Sigmoid colon (tissue), 7 donors: Measurements from ENCODE around the gene KL. TPM values are rescaled to one million over a fixed set of nuclear protein-coding genes. Genes with fewer than 3 reads are reported as not detected.

ENCODE experiments used
- DNase-seq: peaks from one replicate; pipeline ENCODE4 v3.0.0-alpha.2; 2019
- H3K27ac ChIP-seq, 4 donors: fragments of 200-600 bp; sonication (generic); one replicate each; pipeline ENCODE4 v1.5.1; 2016 to 2019; ENCODE audit warnings: mild to moderate bottlenecking in 1 of 4
- H3K27me3 ChIP-seq, 3 donors: fragments of 200-600 bp; sonication (generic); one replicate each; pipeline ENCODE4 v1.5.1; 2019; ENCODE audit warnings: mild to moderate bottlenecking in 1 of 3
- H3K36me3 ChIP-seq, 4 donors: fragments of 200-600 bp; sonication (generic); one replicate each; pipeline ENCODE4 v1.5.1; 2016 to 2019
- H3K4me1 ChIP-seq, 4 donors: fragments of 200-600 bp; sonication (generic); one replicate each; pipeline ENCODE4 v1.5.1; 2017 to 2019
- H3K4me3 ChIP-seq, 4 donors: fragments of 200-600 bp; sonication (generic); one replicate each; pipeline ENCODE4 v1.5.1; 2017 to 2019; ENCODE audit warnings: mild to moderate bottlenecking in 2 of 4, moderate library complexity in 1 of 4
- H3K9me3 ChIP-seq, 4 donors: fragments of 200-600 bp in 3 of 4; sonication (generic) in 3 of 4; one replicate each; pipeline versions ENCODE4 v1.5.1 to v1.6.1; 2013 to 2019
- CTCF ChIP-seq, 4 experiments: fragments of 450-650 bp in 3 of 4; fragments of 200-600 bp in 1 of 4; IDR thresholded peaks; one replicate each; pipeline ENCODE4 v1.5.1; 2016 to 2019; ENCODE audit warnings: antibody characterized with exemption in 4 of 4, mild to moderate bottlenecking in 3 of 4, moderate library complexity in 2 of 4
- EP300 ChIP-seq, 4 donors: sonication (generic); formaldehyde crosslinking; IDR thresholded peaks; one replicate each; pipeline ENCODE4 v1.6.1; 2017; ENCODE audit warnings: antibody characterized with exemption in 4 of 4
- POLR2A ChIP-seq, 2 donors: fragments of 450-650 bp; IDR thresholded peaks; one replicate each; pipeline ENCODE4 v1.6.1; 2016; ENCODE audit warnings: antibody characterized with exemption in 2 of 2, mild to moderate bottlenecking in 2 of 2, moderate library complexity in 2 of 2
- POLR2AphosphoS5 ChIP-seq, 4 donors: sonication (generic); formaldehyde crosslinking; IDR thresholded peaks; one replicate each; pipeline ENCODE4 v1.6.1; 2017; ENCODE audit warnings: antibody characterized with exemption in 4 of 4
- WGBS, 2 donors: extraction: QIAGEN DNeasy Blood & Tissue Kit; methylation state at CpG; one replicate each; pipeline ENCODE4 v1.1.7; 2013; 5-methylcytosine and 5-hydroxymethylcytosine counted together
- intact Hi-C: fragments of 100-400 bp; cut with DNase I; formaldehyde crosslinking; loops from one replicate; pipeline ENCODE4 v1.15.1; 2023
- polyA plus RNA-seq, 3 donors: library from polyadenylated mRNA; stranded (reverse); fragments of 200-250 nt; gene quantifications; one replicate each; pipeline ENCODE4 v1.2.3, GENCODE V29; 2013
- total RNA-seq, 4 donors: library from RNA; depleted of rRNA; stranded (reverse); fragments of >200 nt; gene quantifications; one replicate each; pipeline ENCODE4 v1.1.0, GENCODE V29; 2016
- donor health status: healthy with polysubstance abuse.
- donor health status: Bipolar disorder and iron deficiency.
- donor health status: healthy.

KL gene
- total and polyA plus RNA-seq, 7 donors: 0.23 to 6.4 (median 3.8) TPM

GRCh38 chr13:33031277-33031676 is 15.1 kb downstream of the KL start:
- TF ChIP-seq POLR2A (IDR thresholded peaks at IDR 0.05) (no peak), EP300 (IDR thresholded peaks at IDR 0.05) (no peak), POLR2AphosphoS5 (IDR thresholded peaks at IDR 0.05) (no peak), CTCF (IDR thresholded peaks at IDR 0.05) (no peak)
- no peaks in the 10 kb centered on the region for H3K27me3 ChIP-seq
- H3K4me3 ChIP-seq: no peak overlapping the region
- no peak overlapping the region for H3K27ac ChIP-seq
- H3K9me3 ChIP-seq: no peaks in the 10 kb centered on the region
- H3K36me3 ChIP-seq: no peaks in the 10 kb centered on the region
- DNase-seq: no peak
- WGBS, 2 donors: 86 to 91% methylated on average over 4 of the region's 4 CpGs
- intact Hi-C loops: no loop called here
- H3K4me1 ChIP-seq: peaks cover 0 to 8% (median 0%) of the 10 kb centered on the region in 4 donors

GRCh38 chr13:33032037-33032625 is 15.9 kb downstream of the KL start:
- no peak overlapping the region for H3K27ac ChIP-seq
- H3K27me3 ChIP-seq: no peaks in the 10 kb centered on the region
- WGBS, 2 donors: 81 to 84% methylated on average over 12 of the region's 12 CpGs
- H3K9me3 ChIP-seq: no peaks in the 10 kb centered on the region
- H3K4me1 ChIP-seq: peaks cover 0 to 8% (median 0%) of the 10 kb centered on the region in 4 donors
- no peaks in the 10 kb centered on the region for H3K36me3 ChIP-seq
- intact Hi-C loops: no loop called here
- TF ChIP-seq POLR2A (IDR thresholded peaks at IDR 0.05) (no peak), POLR2AphosphoS5 (IDR thresholded peaks at IDR 0.05) (no peak), EP300 (IDR thresholded peaks at IDR 0.05) (no peak), CTCF (IDR thresholded peaks at IDR 0.05) (no peak)
- H3K4me3 ChIP-seq: no peak overlapping the region
- DNase-seq: no peak

- peak; percentile 68 for DNase-seq
- Histone ChIP-seq H3K27ac (peak overlapping the region in 3 of 4 donors; percentile 49 to 52 (median 51)), H3K36me3 (no peaks in the 10 kb centered on the region), H3K4me1 (peaks cover 0 to 19% (median 5%) of the 10 kb centered on the region in 4 donors), H3K9me3 (no peaks in the 10 kb centered on the region), H3K4me3 (peak overlapping the region in 2 of 4 donors; percentile 15 to 28), H3K27me3 (no peaks in the 10 kb centered on the region)
- TF ChIP-seq POLR2A (IDR thresholded peaks at IDR 0.05): no peak
- 59 to 80% methylated on average over 14 of the region's 14 CpGs for WGBS, 2 donors
- intact Hi-C loops: no loop called here
Observed at GRCh38 chr13:33033051-33033812, 17.0 kb downstream of the KL start.

GRCh38 chr13:33033986-33034385 is 17.8 kb downstream of the KL start:
- H3K36me3 ChIP-seq: no peaks in the 10 kb centered on the region
- H3K4me3 ChIP-seq: no peak overlapping the region
- DNase-seq: no peak
- no peak for TF ChIP-seq EP300 (IDR thresholded peaks at IDR 0.05)
- TF ChIP-seq CTCF (IDR thresholded peaks at IDR 0.05): no peak
- no peak for TF ChIP-seq POLR2A (IDR thresholded peaks at IDR 0.05)
- no peak for TF ChIP-seq POLR2AphosphoS5 (IDR thresholded peaks at IDR 0.05)
- no peaks in the 10 kb centered on the region for H3K27me3 ChIP-seq
- no peaks in the 10 kb centered on the region for H3K9me3 ChIP-seq
- H3K27ac ChIP-seq: peak overlapping the region in 2 of 4 donors; percentile 49 to 52
- peaks cover 0 to 20% (median 5%) of the 10 kb centered on the region in 4 donors for H3K4me1 ChIP-seq
- intact Hi-C loops: no loop called here

- H3K27ac ChIP-seq: no peak overlapping the region
- H3K9me3 ChIP-seq: no peaks in the 10 kb centered on the region
- TF ChIP-seq POLR2A (IDR thresholded peaks at IDR 0.05) (no peak), CTCF (IDR thresholded peaks at IDR 0.05) (no peak), EP300 (IDR thresholded peaks at IDR 0.05) (no peak), POLR2AphosphoS5 (IDR thresholded peaks at IDR 0.05) (no peak)
- H3K27me3 ChIP-seq: no peaks in the 10 kb centered on the region
- H3K36me3 ChIP-seq: no peaks in the 10 kb centered on the region
- H3K4me1 ChIP-seq: peaks cover 0 to 28% (median 11%) of the 10 kb centered on the region in 4 donors
- H3K4me3 ChIP-seq: no peak overlapping the region
- no peak for DNase-seq
- 93 to 95% methylated on average over 5 of the region's 5 CpGs for WGBS, 2 donors
- intact Hi-C loops: no loop called here
Observed at GRCh38 chr13:33034882-33035520, 18.8 kb downstream of the KL start.
